K562 (cell line): ENCODE data around the gene PFKFB2. TPM values are rescaled to one million over a fixed set of nuclear protein-coding genes. Genes with fewer than 3 reads are reported as not detected.

ENCODE experiments used
- CBX3 ChIP-seq, 2 experiments: IDR thresholded peaks; 1 replicate in 1 of 2; 2 replicates in 1 of 2; pipeline ENCODE4 v1.6.1; 2012; ENCODE audit warnings: inconsistent platforms in 2 of 2, low read length in 2 of 2, borderline replicate concordance in 1 of 2, control low read depth in 1 of 2
- CEBPG ChIP-seq, 3 experiments: fragments of 200-800 bp in 1 of 3; sonication (Bioruptor generic) in 1 of 3; sonication (generic) in 1 of 3; formaldehyde crosslinking in 1 of 3; IDR thresholded peaks in 2 of 3; conservative IDR thresholded peaks in 1 of 3; 2 replicates each; pipeline versions ENCODE4 v1.6.1 to v1.8.0; 2016 to 2022; ENCODE audit warnings: missing compliant biosample characterization in 2 of 3, missing genetic modification characterization in 2 of 3, mild to moderate bottlenecking in 1 of 3, missing genetic modification reagents in 1 of 3
- CREB1 ChIP-seq, 2 experiments: sonication (generic) in 1 of 2; formaldehyde crosslinking in 1 of 2; IDR thresholded peaks; 2 replicates each; pipeline versions ENCODE4 v1.6.1 to v1.8.0; 2012 to 2022; ENCODE audit warnings: inconsistent platforms in 1 of 2, mild to moderate bottlenecking in 1 of 2, missing genetic modification reagents in 1 of 2, moderate library complexity in 1 of 2
- JUND ChIP-seq, 2 experiments: IDR thresholded peaks; 2 replicates in 1 of 2; 3 replicates in 1 of 2; pipeline ENCODE4 v1.6.1; 2011; ENCODE audit warnings: borderline replicate concordance in 2 of 2, low read depth in 2 of 2, low read length in 2 of 2, improper control_type of control experiment in 1 of 2, missing biosample characterization in 1 of 2, missing genetic modification characterization in 1 of 2, missing genetic modification reagents in 1 of 2
- KDM1A ChIP-seq, 2 experiments: fragments of 450-650 bp; IDR thresholded peaks; 2 replicates each; pipeline ENCODE4 v1.6.1; 2016; ENCODE audit warnings: mild to moderate bottlenecking in 2 of 2
- KLF10 ChIP-seq: fragments of 250-450 bp; sonication (Bioruptor Pico); IDR thresholded peaks from 2 replicates; pipeline ENCODE4 v1.6.1; 2021; ENCODE audit warnings: matching md5 sums
- KLF6 ChIP-seq: fragments of 250-450 bp; sonication (Bioruptor Pico); IDR thresholded peaks from 2 replicates; pipeline ENCODE4 v1.4.0; 2020; ENCODE audit warnings: mild to moderate bottlenecking, moderate library complexity, borderline replicate concordance
- MAFG ChIP-seq: fragments of 450-650 bp; conservative IDR thresholded peaks from 2 replicates; pipeline ENCODE4 v1.6.1; 2016; ENCODE audit warnings: missing genetic modification characterization, missing compliant biosample characterization
- NCOA6 ChIP-seq: fragments of 450-650 bp; IDR thresholded peaks from 2 replicates; pipeline ENCODE4 v1.6.1; 2017; ENCODE audit warnings: mild to moderate bottlenecking
- NCOR1 ChIP-seq: fragments of 450-650 bp; IDR thresholded peaks from 2 replicates; pipeline ENCODE4 v1.6.1; 2016; ENCODE audit warnings: mild to moderate bottlenecking, moderate library complexity
- NR1H2 ChIP-seq: sonication (generic); formaldehyde crosslinking; IDR thresholded peaks from 2 replicates; pipeline ENCODE4 v1.4.0; 2020; ENCODE audit warnings: mild to moderate bottlenecking, missing genetic modification reagents
- NUFIP1 ChIP-seq: fragments of 450-650 bp; IDR thresholded peaks from 2 replicates; pipeline ENCODE4 v1.6.1; 2018; ENCODE audit not compliant: partially characterized antibody
- SMARCA4 ChIP-seq: fragments of 450-650 bp; IDR thresholded peaks from 2 replicates; pipeline ENCODE4 v1.6.1; 2016
- STAG1 ChIP-seq: sonication (generic); formaldehyde crosslinking; IDR thresholded peaks from 2 replicates; pipeline ENCODE4 v1.5.0; 2020; ENCODE audit warnings: missing genetic modification reagents, borderline replicate concordance
- STAT5A ChIP-seq: IDR thresholded peaks from 2 replicates; pipeline ENCODE4 v1.6.1; 2012; ENCODE audit warnings: low read length, inconsistent platforms, borderline replicate concordance
- TEAD4 ChIP-seq, 2 experiments: sonication (generic) in 1 of 2; formaldehyde crosslinking in 1 of 2; IDR thresholded peaks; 2 replicates each; pipeline versions ENCODE4 v1.6.1 to v1.8.0; 2012 to 2022; ENCODE audit warnings: borderline replicate concordance in 1 of 2, inconsistent platforms in 1 of 2, low read length in 1 of 2, mild to moderate bottlenecking in 1 of 2, missing genetic modification reagents in 1 of 2
- ZBED1 ChIP-seq: IDR thresholded peaks from 2 replicates; pipeline ENCODE4 v1.6.1; 2014
- ZNF197 ChIP-seq: fragments of 200-800 bp; sonication (Bioruptor generic); IDR thresholded peaks from 2 replicates; pipeline ENCODE4 v1.6.1; 2016; ENCODE audit warnings: low read depth, missing genetic modification characterization, missing compliant biosample characterization
- ZNF274 ChIP-seq: IDR thresholded peaks from 2 replicates; pipeline ENCODE4 v1.6.1; 2011; ENCODE audit warnings: low read depth, mild to moderate bottlenecking, low read length, moderate library complexity, borderline replicate concordance
- ZNF347 ChIP-seq: fragments of 450-650 bp; formaldehyde crosslinking; IDR thresholded peaks from 2 replicates; pipeline ENCODE4 v1.4.0; 2020; ENCODE audit warnings: low read depth, mild to moderate bottlenecking, moderate library complexity
- ZNF644 ChIP-seq: fragments of 200-800 bp; sonication (Bioruptor generic); IDR thresholded peaks from 2 replicates; pipeline ENCODE4 v1.6.1; 2016; ENCODE audit warnings: low read depth, missing genetic modification characterization, missing compliant biosample characterization
- polyA plus RNA-seq, 8 experiments: library from polyadenylated mRNA; depleted of rRNA in 4 of 8; stranded (reverse) in 5 of 8; unstranded in 3 of 8; fragments of >200 nt; fragmentation: Nextera tagmentation in 2 of 8; fragmentation: Illumina TruSeq in 1 of 8; extraction: Ambion mirVana in 2 of 8; extraction: Trizol in 1 of 8; gene quantifications; 2 replicates each; pipeline versions ENCODE4 v1.2.1 to v1.2.3, GENCODE V29; 2011 to 2014; ENCODE audit warnings: inconsistent platforms in 1 of 8, missing spikeins in 1 of 8
- total RNA-seq, 7 experiments: library from RNA; depleted of rRNA in 6 of 7; stranded (reverse); fragments of >200 nt in 6 of 7; fragmentation: Illumina TruSeq in 2 of 7; extraction: Trizol in 2 of 7; gene quantifications; 2 replicates each; pipeline versions ENCODE4 v1.2.1 to v1.2.3, GENCODE V29; 2011 to 2021; ENCODE audit warnings: low replicate concordance in 1 of 7
- TF ChIP-seq, protein P1 (sequence below): sonication (generic); formaldehyde crosslinking; IDR thresholded peaks from 2 replicates; pipeline ENCODE4 v1.9.0; 2022; ENCODE audit warnings: mild to moderate bottlenecking, missing genetic modification reagents
- TF ChIP-seq, protein P2 (sequence below): IDR thresholded peaks from 3 replicates; pipeline ENCODE4 v1.6.1; 2011; ENCODE audit warnings: borderline replicate concordance, mild to moderate bottlenecking; ENCODE audit not compliant: insufficient read length, insufficient read depth
- TF ChIP-seq, protein P3 (sequence below): fragments of 250-450 bp; sonication (Bioruptor Pico); IDR thresholded peaks from 2 replicates; pipeline ENCODE4 v1.4.0; 2020; ENCODE audit warnings: mild to moderate bottlenecking, moderate library complexity

PFKFB2 gene
- total and polyA plus RNA-seq, 9 of the 15 experiments (the other 6 are each of a cell fraction or from before 2014, with no cell fraction given) = 6.9 to 26.0 (median 16.4) TPM

DNA sequence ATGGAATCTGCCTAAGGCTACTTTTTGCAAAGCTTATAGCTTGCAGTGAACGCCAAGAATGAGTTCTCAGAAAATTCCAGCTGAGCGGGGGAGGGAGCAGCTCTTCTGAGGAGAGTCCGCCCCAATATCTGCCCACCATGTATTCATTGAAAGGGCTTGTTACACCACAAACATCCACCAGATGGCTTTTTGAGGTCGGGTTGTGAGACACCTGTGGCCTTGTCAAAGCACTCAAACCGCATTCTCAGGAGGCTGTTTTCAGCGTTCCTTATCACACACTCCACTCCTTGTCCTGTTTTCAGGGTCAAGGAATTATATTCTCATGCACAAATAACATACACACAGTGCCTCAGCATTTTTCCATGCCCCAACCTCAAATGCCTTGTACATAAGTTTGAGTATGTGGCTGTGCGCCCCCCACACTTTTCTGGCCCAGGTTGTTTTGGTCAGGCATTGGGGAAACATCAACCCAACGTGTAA, 31.7 kb downstream of the PFKFB2 start (continued):
- no peak for TF ChIP-seq ZNF347 (CRISPR knock-in tag)
- peak in 1 of 2 experiments; percentile 90; a peak in 1 of 3 replicates for TF ChIP-seq CBX3 (IDR thresholded peaks at IDR 0.05; ENCODE audit: borderline replicate concordance in 1 of 2, low read length in 2 of 2)
- 0 out of 2 replicates have a peak, but pooled peaks have one; percentile 40 for TF ChIP-seq ZNF197 (CRISPR knock-in tag)
- peak; percentile 82 for TF ChIP-seq STAG1 (CRISPR knock-in tag)
- no peak for TF ChIP-seq KLF6 (CRISPR knock-in tag)
- TF ChIP-seq NCOR1 = peak; percentile 72
- TF ChIP-seq, protein P1, sequence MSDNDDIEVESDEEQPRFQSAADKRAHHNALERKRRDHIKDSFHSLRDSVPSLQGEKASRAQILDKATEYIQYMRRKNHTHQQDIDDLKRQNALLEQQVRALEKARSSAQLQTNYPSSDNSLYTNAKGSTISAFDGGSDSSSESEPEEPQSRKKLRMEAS (CRISPR knock-in tag) = peak; percentile 49
- no peak for TF ChIP-seq NCOA6
- TF ChIP-seq JUND (IDR thresholded peaks at IDR 0.05; ENCODE audit: borderline replicate concordance, low read depth, low read length) = peak; percentile 62; the same call in 1 of the 2 replicates
- peak; percentile 45; the same call in 1 of the 3 replicates for TF ChIP-seq JUND (tag; IDR thresholded peaks at IDR 0.05; ENCODE audit: borderline replicate concordance, low read depth, low read length)
- no peak for TF ChIP-seq ZNF644 (tag)
- TF ChIP-seq SMARCA4 = peak; percentile 85
- no peak for TF ChIP-seq KLF10 (CRISPR knock-in tag)
- TF ChIP-seq, protein P2, sequence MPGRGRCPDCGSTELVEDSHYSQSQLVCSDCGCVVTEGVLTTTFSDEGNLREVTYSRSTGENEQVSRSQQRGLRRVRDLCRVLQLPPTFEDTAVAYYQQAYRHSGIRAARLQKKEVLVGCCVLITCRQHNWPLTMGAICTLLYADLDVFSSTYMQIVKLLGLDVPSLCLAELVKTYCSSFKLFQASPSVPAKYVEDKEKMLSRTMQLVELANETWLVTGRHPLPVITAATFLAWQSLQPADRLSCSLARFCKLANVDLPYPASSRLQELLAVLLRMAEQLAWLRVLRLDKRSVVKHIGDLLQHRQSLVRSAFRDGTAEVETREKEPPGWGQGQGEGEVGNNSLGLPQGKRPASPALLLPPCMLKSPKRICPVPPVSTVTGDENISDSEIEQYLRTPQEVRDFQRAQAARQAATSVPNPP = no peak
- TF ChIP-seq CREB1 (IDR thresholded peaks at IDR 0.05) = 0 out of 2 replicates have a peak, but pooled peaks have one; percentile 30
- no peak for TF ChIP-seq CREB1 (CRISPR knock-in tag; IDR thresholded peaks at IDR 0.05)
- peak; percentile 60 to 79; a peak in 3 of 4 replicates for TF ChIP-seq KDM1A (IDR thresholded peaks at IDR 0.05)
- TF ChIP-seq NR1H2 (CRISPR knock-in tag) = no peak
- peak; percentile 62; the same call in 1 of the 2 replicates for TF ChIP-seq STAT5A
- TF ChIP-seq TEAD4 (IDR thresholded peaks at IDR 0.05; ENCODE audit: low read length) = peak; percentile 92
- TF ChIP-seq TEAD4 (CRISPR knock-in tag; IDR thresholded peaks at IDR 0.05; ENCODE audit: borderline replicate concordance) = no peak
- TF ChIP-seq NUFIP1 = no peak
- no peak for TF ChIP-seq CEBPG (CRISPR knock-in tag; IDR thresholded peaks at IDR 0.05)
- TF ChIP-seq CEBPG (tag; conservative IDR thresholded peaks at IDR 0.05 in 1 of 2, IDR thresholded peaks at IDR 0.05 in 1 of 2) = no peak
- TF ChIP-seq ZNF274 = no peak
- TF ChIP-seq MAFG (tag) = peak; percentile 56; the same call in 1 of the 2 replicates
- no peak for TF ChIP-seq ZBED1
- TF ChIP-seq, protein P3, sequence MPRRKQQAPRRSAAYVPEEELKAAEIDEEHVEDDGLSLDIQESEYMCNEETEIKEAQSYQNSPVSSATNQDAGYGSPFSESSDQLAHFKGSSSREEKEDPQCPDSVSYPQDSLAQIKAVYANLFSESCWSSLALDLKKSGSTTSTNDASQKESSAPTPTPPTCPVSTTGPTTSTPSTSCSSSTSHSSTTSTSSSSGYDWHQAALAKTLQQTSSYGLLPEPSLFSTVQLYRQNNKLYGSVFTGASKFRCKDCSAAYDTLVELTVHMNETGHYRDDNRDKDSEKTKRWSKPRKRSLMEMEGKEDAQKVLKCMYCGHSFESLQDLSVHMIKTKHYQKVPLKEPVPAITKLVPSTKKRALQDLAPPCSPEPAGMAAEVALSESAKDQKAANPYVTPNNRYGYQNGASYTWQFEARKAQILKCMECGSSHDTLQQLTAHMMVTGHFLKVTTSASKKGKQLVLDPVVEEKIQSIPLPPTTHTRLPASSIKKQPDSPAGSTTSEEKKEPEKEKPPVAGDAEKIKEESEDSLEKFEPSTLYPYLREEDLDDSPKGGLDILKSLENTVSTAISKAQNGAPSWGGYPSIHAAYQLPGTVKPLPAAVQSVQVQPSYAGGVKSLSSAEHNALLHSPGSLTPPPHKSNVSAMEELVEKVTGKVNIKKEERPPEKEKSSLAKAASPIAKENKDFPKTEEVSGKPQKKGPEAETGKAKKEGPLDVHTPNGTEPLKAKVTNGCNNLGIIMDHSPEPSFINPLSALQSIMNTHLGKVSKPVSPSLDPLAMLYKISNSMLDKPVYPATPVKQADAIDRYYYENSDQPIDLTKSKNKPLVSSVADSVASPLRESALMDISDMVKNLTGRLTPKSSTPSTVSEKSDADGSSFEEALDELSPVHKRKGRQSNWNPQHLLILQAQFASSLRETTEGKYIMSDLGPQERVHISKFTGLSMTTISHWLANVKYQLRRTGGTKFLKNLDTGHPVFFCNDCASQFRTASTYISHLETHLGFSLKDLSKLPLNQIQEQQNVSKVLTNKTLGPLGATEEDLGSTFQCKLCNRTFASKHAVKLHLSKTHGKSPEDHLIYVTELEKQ = no peak
